Vagina (tissue), 2 donors: ENCODE measurements around the gene PDK3. TPM values are rescaled to one million over a fixed set of nuclear protein-coding genes. Genes with fewer than 3 reads are reported as not detected.

Source experiments
- DNase-seq, 2 donors: peaks; one replicate each; pipeline ENCODE4 v3.0.0-alpha.2; 2017; ENCODE audit errors: extremely low spot score in 2 of 2
- H3K27ac ChIP-seq: fragments of 200-600 bp; sonication (generic); one replicate; pipeline ENCODE4 v1.5.1; 2019
- H3K27me3 ChIP-seq: fragments of 200-600 bp; sonication (generic); one replicate; pipeline ENCODE4 v1.5.1; 2019
- H3K36me3 ChIP-seq, 2 donors: fragments of 200-600 bp; sonication (generic); one replicate each; pipeline ENCODE4 v1.5.1; 2017 to 2019
- H3K4me1 ChIP-seq: fragments of 200-600 bp; sonication (generic); one replicate; pipeline ENCODE4 v1.5.1; 2019
- H3K4me3 ChIP-seq, 2 donors: fragments of 200-600 bp; sonication (generic); 1 replicate in 1 of 2; 2 replicates in 1 of 2; pipeline ENCODE4 v1.5.1; 2016 to 2019
- H3K9me3 ChIP-seq: fragments of 200-600 bp; sonication (generic); one replicate; pipeline ENCODE4 v1.5.1; 2019
- POLR2A ChIP-seq, 2 donors: fragments of 450-650 bp; IDR thresholded peaks; one replicate each; pipeline ENCODE4 v1.6.1; 2017; ENCODE audit warnings: antibody characterized with exemption in 2 of 2, mild to moderate bottlenecking in 2 of 2, moderate library complexity in 2 of 2
- POLR2AphosphoS5 ChIP-seq, 2 donors: sonication (generic); formaldehyde crosslinking; IDR thresholded peaks; one replicate each; pipeline ENCODE4 v1.9.0; 2017; ENCODE audit warnings: antibody characterized with exemption in 2 of 2, mild to moderate bottlenecking in 2 of 2, low read depth in 1 of 2; ENCODE audit not compliant: insufficient read depth in 1 of 2
- intact Hi-C: fragments of 100-400 bp; cut with DNase I; formaldehyde crosslinking; loops from one replicate; pipeline ENCODE4 v1.15.1; 2023
- total RNA-seq: library from RNA; depleted of rRNA; stranded (reverse); fragments of >200 nt; gene quantifications from one replicate; pipeline ENCODE4 v1.2.3, GENCODE V29; 2016
- TF ChIP-seq, protein P1 (sequence below), 3 experiments: fragments of 450-650 bp in 2 of 3; fragments of 200-600 bp in 1 of 3; sonication (generic) in 1 of 3; IDR thresholded peaks; one replicate each; pipeline ENCODE4 v1.5.1; 2017 to 2019; ENCODE audit warnings: antibody characterized with exemption in 3 of 3, mild to moderate bottlenecking in 2 of 3, moderate library complexity in 2 of 3

The PDK3 gene
- total RNA-seq, 1 donor from 2014 or later, result 23.3 TPM

GRCh38 chrX:24547961-24548360 is 82.9 kb downstream of the PDK3 start:
- no peak for DNase-seq
- H3K4me1 ChIP-seq, result no peaks in the 10 kb centered on the region
- intact Hi-C loops, result no loop called here
- no peaks in the 10 kb centered on the region for H3K27me3 ChIP-seq
- H3K9me3 ChIP-seq, result no peaks in the 10 kb centered on the region
- H3K4me3 ChIP-seq, result no peak overlapping the region
- no peak for TF ChIP-seq POLR2AphosphoS5 (IDR thresholded peaks at IDR 0.05; ENCODE audit: insufficient read depth in 1 of 2, low read depth in 1 of 2)
- TF ChIP-seq, protein P1, sequence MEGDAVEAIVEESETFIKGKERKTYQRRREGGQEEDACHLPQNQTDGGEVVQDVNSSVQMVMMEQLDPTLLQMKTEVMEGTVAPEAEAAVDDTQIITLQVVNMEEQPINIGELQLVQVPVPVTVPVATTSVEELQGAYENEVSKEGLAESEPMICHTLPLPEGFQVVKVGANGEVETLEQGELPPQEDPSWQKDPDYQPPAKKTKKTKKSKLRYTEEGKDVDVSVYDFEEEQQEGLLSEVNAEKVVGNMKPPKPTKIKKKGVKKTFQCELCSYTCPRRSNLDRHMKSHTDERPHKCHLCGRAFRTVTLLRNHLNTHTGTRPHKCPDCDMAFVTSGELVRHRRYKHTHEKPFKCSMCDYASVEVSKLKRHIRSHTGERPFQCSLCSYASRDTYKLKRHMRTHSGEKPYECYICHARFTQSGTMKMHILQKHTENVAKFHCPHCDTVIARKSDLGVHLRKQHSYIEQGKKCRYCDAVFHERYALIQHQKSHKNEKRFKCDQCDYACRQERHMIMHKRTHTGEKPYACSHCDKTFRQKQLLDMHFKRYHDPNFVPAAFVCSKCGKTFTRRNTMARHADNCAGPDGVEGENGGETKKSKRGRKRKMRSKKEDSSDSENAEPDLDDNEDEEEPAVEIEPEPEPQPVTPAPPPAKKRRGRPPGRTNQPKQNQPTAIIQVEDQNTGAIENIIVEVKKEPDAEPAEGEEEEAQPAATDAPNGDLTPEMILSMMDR (IDR thresholded peaks at IDR 0.05), result no peak
- no peak for TF ChIP-seq POLR2A (IDR thresholded peaks at IDR 0.05)
- no peaks in the 10 kb centered on the region for H3K36me3 ChIP-seq
- H3K27ac ChIP-seq, result no peak overlapping the region

- intact Hi-C loops, result no loop called here
- TF ChIP-seq, protein P1 (IDR thresholded peaks at IDR 0.05), result no peak
- TF ChIP-seq POLR2AphosphoS5 (IDR thresholded peaks at IDR 0.05; ENCODE audit: insufficient read depth in 1 of 2, low read depth in 1 of 2) (no peak), POLR2A (IDR thresholded peaks at IDR 0.05) (no peak)
- no peak overlapping the region for H3K27ac ChIP-seq
Measured at GRCh38 chrX:24550166-24550565, 85.1 kb downstream of the PDK3 start.

DNA sequence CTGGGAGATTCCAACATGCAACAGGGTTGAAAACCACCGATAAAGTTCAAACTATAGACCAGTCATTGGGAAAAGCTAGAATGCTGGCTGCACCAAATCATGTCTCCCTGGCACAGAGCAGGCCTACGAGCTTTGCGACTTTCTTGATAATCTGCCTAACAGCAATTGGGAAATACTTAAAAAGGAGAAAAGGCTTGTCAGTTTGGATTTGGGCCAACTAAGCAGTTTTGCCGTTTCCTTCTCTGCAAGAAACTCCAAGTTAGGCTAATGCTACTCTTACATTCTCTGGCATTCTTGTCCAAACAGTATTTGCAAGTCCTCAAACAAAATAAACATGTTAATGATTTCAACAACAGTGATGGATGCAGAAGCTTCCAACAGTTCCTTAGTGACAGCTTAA is 87.9 kb downstream of the PDK3 start:
- DNase-seq, result no peak
- Histone ChIP-seq H3K27me3 (no peaks in the 10 kb centered on the region), H3K9me3 (no peaks in the 10 kb centered on the region), H3K4me3 (no peak overlapping the region), H3K4me1 (no peaks in the 10 kb centered on the region), H3K36me3 (no peaks in the 10 kb centered on the region), H3K27ac (no peak overlapping the region)
- intact Hi-C loops, result no loop called here
- TF ChIP-seq, protein P1 (IDR thresholded peaks at IDR 0.05), result no peak
- TF ChIP-seq POLR2AphosphoS5 (IDR thresholded peaks at IDR 0.05; ENCODE audit: insufficient read depth in 1 of 2, low read depth in 1 of 2), result no peak
- TF ChIP-seq POLR2A (IDR thresholded peaks at IDR 0.05), result no peak

More at GRCh38 chrX:24550166-24550565, 85.1 kb downstream of the PDK3 start:
- H3K36me3 ChIP-seq, result no peaks in the 10 kb centered on the region
- no peak for DNase-seq
- H3K27me3 ChIP-seq, result no peaks in the 10 kb centered on the region
- no peak overlapping the region for H3K4me3 ChIP-seq
- H3K9me3 ChIP-seq, result no peaks in the 10 kb centered on the region
- no peaks in the 10 kb centered on the region for H3K4me1 ChIP-seq

GRCh38 chrX:24561121-24561520 is 96.0 kb downstream of the PDK3 start:
- Histone ChIP-seq H3K27ac (no peak overlapping the region), H3K9me3 (no peaks in the 10 kb centered on the region), H3K27me3 (no peaks in the 10 kb centered on the region), H3K36me3 (no peaks in the 10 kb centered on the region), H3K4me1 (no peaks in the 10 kb centered on the region), H3K4me3 (no peak overlapping the region)
- intact Hi-C loops, result no loop called here
- TF ChIP-seq POLR2A (IDR thresholded peaks at IDR 0.05) (no peak), POLR2AphosphoS5 (IDR thresholded peaks at IDR 0.05; ENCODE audit: insufficient read depth in 1 of 2, low read depth in 1 of 2) (no peak)
- TF ChIP-seq, protein P1 (IDR thresholded peaks at IDR 0.05), result no peak
- DNase-seq, result no peak

DNA sequence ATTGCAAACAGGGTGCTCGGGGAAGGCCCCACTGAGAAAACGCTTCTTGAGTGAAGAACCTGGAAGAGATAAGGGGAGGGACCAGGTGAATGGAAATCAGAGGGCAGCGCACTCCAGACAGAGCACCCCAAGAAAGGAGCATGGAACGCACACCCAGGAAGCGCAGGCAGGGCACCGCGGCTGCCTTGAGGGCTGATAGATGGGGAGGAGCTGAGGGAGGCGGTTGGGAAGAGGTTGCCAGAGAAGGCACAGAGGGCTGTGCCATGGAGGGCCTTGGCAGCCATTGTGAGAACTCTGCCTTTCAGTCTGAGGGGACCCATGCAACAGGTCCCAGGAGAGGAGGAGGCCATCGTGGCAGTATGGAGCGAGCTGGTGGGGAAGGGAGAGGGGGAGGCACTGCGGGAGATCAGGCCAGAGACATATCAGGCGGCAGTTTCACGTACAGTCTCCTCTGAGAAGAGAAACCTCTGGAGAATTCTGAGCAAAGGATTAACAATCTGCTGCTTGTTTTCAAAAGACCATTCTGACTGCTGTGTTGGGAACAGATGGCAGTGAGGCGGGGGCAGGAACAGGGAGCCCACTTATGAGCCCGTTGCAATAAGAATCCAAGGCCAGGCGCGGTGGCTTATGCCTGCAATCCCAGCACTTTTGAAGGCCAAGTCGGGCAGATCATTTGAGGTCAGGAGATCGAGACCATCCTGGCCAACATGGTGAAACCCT is 98.4 kb downstream of the PDK3 start:
- Histone ChIP-seq H3K27ac (no peak overlapping the region), H3K4me3 (no peak overlapping the region), H3K4me1 (no peaks in the 10 kb centered on the region), H3K36me3 (no peaks in the 10 kb centered on the region), H3K27me3 (no peaks in the 10 kb centered on the region), H3K9me3 (no peaks in the 10 kb centered on the region)
- TF ChIP-seq, protein P1 (IDR thresholded peaks at IDR 0.05), result no peak
- no peak for TF ChIP-seq POLR2A (IDR thresholded peaks at IDR 0.05)
- no peak for TF ChIP-seq POLR2AphosphoS5 (IDR thresholded peaks at IDR 0.05; ENCODE audit: insufficient read depth in 1 of 2, low read depth in 1 of 2)
- intact Hi-C loops, result no loop called here
- DNase-seq, result no peak
